ENCODE data around the gene POU2AF1. TPM values are rescaled to one million over a fixed set of nuclear protein-coding genes. Genes with fewer than 3 reads are reported as not detected.

Gene POU2AF1
- total RNA-seq, 1 donor from 2014 or later: not detected

DNA sequence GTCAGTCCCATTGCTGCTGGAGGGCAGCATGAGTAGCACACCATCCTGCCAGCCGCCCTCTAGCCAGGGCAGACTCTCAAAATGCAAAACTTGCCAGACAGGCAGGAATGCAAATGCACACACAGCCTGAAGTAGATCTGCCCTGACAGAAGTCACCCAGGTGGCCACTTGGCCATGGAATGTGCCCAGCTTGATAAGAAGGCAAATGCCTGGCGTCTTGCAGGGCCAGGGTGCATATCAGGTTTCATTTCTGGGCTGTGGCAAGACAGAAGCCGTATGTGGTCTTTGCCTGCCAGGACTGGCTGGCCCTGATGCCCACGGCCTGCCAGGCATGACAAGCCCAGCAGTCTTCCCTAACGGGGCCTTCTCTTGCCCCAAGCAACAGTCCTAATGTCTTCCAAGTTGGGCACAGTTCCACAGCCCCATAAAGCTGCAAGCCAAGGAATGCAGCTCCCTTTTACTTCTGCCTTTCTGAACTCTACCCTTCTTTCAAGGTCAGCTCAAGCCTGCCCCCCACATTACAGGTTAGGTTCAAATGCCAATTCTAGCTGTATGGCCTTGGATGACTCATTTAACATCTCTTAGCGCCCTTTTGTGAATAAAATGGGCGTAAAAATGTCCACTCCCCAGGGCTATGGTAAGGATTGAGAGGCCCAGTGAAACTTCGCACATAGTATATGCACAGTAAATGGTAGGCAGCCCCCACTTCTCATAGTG lies 51.0 kb downstream of the POU2AF1 start:
- no peaks in the 10 kb centered on the region for H3K9me3 Mint-ChIP-seq (ENCODE audit: unreplicated experiment)
- H3K27ac Mint-ChIP-seq (ENCODE audit: unreplicated experiment): no peak overlapping the region
- H3K4me3 Mint-ChIP-seq (ENCODE audit: unreplicated experiment): no peak overlapping the region
- TF ChIP-seq, protein P1, sequence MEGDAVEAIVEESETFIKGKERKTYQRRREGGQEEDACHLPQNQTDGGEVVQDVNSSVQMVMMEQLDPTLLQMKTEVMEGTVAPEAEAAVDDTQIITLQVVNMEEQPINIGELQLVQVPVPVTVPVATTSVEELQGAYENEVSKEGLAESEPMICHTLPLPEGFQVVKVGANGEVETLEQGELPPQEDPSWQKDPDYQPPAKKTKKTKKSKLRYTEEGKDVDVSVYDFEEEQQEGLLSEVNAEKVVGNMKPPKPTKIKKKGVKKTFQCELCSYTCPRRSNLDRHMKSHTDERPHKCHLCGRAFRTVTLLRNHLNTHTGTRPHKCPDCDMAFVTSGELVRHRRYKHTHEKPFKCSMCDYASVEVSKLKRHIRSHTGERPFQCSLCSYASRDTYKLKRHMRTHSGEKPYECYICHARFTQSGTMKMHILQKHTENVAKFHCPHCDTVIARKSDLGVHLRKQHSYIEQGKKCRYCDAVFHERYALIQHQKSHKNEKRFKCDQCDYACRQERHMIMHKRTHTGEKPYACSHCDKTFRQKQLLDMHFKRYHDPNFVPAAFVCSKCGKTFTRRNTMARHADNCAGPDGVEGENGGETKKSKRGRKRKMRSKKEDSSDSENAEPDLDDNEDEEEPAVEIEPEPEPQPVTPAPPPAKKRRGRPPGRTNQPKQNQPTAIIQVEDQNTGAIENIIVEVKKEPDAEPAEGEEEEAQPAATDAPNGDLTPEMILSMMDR (IDR thresholded peaks at IDR 0.05; ENCODE audit: partially characterized antibody, unreplicated experiment): no peak
- H3K4me1 Mint-ChIP-seq (ENCODE audit: low read depth, unreplicated experiment): no peaks in the 10 kb centered on the region
- H3K27me3 Mint-ChIP-seq (ENCODE audit: unreplicated experiment): peaks cover 2% of the 10 kb centered on the region
- DNase-seq: no peak
- H3K36me3 Mint-ChIP-seq (ENCODE audit: unreplicated experiment): no peaks in the 10 kb centered on the region

DNA sequence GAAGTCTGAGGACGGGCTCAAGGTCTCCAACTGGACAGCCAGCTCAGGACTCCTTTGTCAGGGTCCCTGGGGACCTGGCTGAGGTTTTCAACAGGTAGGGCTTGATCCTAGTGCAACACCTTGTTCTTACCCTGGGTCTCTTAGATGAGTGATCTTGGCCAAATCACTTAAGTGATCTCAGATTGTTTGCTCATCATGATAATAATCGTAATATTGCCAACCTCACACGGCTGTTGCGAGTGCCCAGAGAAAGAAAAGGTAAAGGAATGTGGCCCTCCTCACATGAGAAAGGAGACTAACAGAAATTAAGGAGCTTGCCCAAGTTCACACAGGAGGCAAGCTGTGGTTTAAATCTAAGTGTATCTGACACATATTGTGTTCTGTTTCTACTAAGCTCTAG lies 52.3 kb downstream of the POU2AF1 start:
- no peaks in the 10 kb centered on the region for H3K36me3 Mint-ChIP-seq (ENCODE audit: unreplicated experiment)
- H3K9me3 Mint-ChIP-seq (ENCODE audit: unreplicated experiment): no peaks in the 10 kb centered on the region
- H3K27me3 Mint-ChIP-seq (ENCODE audit: unreplicated experiment): peaks cover 2% of the 10 kb centered on the region
- no peak overlapping the region for H3K27ac Mint-ChIP-seq (ENCODE audit: unreplicated experiment)
- TF ChIP-seq, protein P1 (IDR thresholded peaks at IDR 0.05; ENCODE audit: partially characterized antibody, unreplicated experiment): no peak
- no peak for DNase-seq
- no peaks in the 10 kb centered on the region for H3K4me1 Mint-ChIP-seq (ENCODE audit: low read depth, unreplicated experiment)
- H3K4me3 Mint-ChIP-seq (ENCODE audit: unreplicated experiment): no peak overlapping the region

DNA sequence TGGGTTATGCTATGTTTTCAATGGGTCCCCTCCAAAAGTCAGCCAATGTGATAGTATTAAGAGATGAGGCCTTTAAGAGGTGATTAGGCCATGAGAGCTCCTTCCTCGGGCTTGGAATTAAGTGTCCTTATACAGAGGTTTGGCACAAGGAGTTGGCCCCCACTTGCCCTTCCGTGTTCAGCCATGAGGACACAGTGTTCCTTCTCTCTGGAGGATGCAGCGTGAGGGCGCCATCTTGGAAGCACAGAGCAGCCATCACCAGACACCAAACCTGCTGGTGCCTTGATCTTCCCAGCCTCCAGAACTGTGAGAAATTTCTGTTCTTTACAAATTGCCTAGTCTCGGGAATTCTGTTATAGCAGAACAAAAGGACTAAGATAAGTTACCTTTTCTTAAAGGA lies 53.8 kb downstream of the POU2AF1 start:
- Mint-ChIP-seq H3K27ac (ENCODE audit: unreplicated experiment) (no peak overlapping the region), H3K36me3 (ENCODE audit: unreplicated experiment) (no peaks in the 10 kb centered on the region), H3K4me1 (ENCODE audit: low read depth, unreplicated experiment) (no peaks in the 10 kb centered on the region), H3K27me3 (ENCODE audit: unreplicated experiment) (peaks cover 2% of the 10 kb centered on the region), H3K9me3 (ENCODE audit: unreplicated experiment) (no peaks in the 10 kb centered on the region), H3K4me3 (ENCODE audit: unreplicated experiment) (no peak overlapping the region)
- TF ChIP-seq, protein P1 (IDR thresholded peaks at IDR 0.05; ENCODE audit: partially characterized antibody, unreplicated experiment): no peak
- no peak for DNase-seq

DNA sequence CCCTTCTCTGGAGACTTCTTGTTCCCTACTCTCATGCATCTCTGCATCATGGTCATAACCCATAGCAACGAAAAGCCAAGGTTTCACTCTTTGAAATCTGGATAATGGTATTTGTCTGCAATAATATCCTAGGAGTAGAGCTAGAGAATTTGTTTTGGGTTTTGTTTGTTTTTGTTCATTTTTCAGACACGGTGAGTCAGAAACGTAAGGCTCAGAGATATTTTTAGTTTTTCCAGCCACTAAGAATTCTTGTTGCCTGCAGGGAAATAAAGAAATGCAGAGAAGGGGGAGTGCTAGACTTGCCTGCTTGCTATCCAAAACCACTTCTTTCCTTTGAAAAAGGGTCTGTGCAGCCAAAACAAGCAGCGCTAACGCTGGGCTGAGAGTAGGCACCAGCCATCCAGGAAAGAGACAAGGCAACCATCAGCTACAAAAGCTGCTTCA lies 54.8 kb downstream of the POU2AF1 start:
- peaks cover 2% of the 10 kb centered on the region for H3K27me3 Mint-ChIP-seq (ENCODE audit: unreplicated experiment)
- DNase-seq: no peak
- no peaks in the 10 kb centered on the region for H3K4me1 Mint-ChIP-seq (ENCODE audit: low read depth, unreplicated experiment)
- H3K36me3 Mint-ChIP-seq (ENCODE audit: unreplicated experiment): no peaks in the 10 kb centered on the region
- no peaks in the 10 kb centered on the region for H3K9me3 Mint-ChIP-seq (ENCODE audit: unreplicated experiment)
- TF ChIP-seq, protein P1 (IDR thresholded peaks at IDR 0.05; ENCODE audit: partially characterized antibody, unreplicated experiment): no peak
- H3K27ac Mint-ChIP-seq (ENCODE audit: unreplicated experiment): no peak overlapping the region
- no peak overlapping the region for H3K4me3 Mint-ChIP-seq (ENCODE audit: unreplicated experiment)

DNA sequence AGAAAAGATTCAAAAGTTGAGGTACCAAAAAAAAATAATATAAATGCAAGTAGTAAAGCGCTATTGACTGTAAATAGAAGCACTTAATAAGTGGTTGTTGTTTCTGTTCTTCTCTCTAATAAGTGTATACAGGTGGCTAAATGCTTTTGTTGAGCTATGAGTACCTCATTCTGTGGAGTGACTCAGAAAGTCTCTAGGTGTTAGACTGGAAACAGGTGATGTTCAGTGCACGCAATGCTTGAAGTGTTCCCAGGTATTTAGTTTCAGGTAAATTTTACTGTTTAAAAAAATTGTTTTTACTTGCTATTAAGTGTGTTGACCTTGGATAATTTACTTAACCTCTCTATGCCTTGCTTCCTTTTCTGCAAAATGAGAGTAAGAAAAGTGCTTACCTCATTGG lies 56.5 kb downstream of the POU2AF1 start:
- TF ChIP-seq, protein P1 (IDR thresholded peaks at IDR 0.05; ENCODE audit: partially characterized antibody, unreplicated experiment): no peak
- Mint-ChIP-seq H3K36me3 (ENCODE audit: unreplicated experiment) (no peaks in the 10 kb centered on the region), H3K9me3 (ENCODE audit: unreplicated experiment) (no peaks in the 10 kb centered on the region), H3K4me3 (ENCODE audit: unreplicated experiment) (no peak overlapping the region), H3K4me1 (ENCODE audit: low read depth, unreplicated experiment) (no peaks in the 10 kb centered on the region), H3K27ac (ENCODE audit: unreplicated experiment) (no peak overlapping the region), H3K27me3 (ENCODE audit: unreplicated experiment) (peaks cover 2% of the 10 kb centered on the region)
- DNase-seq: no peak
